Kidney (tissue), 14 donors: ENCODE measurements around the gene LILRB4. TPM values are rescaled to one million over a fixed set of nuclear protein-coding genes. Genes with fewer than 3 reads are reported as not detected.
"Not testable (repeated sequence)": the region's sequence is repeated elsewhere in the genome, so short reads cannot be mapped to it uniquely, and the experiment has no call there.

Source experiments
- DNase-seq, 5 donors: peaks; one replicate each; pipeline ENCODE4 v3.0.0-alpha.2; 2013 to 2020
- FAIRE-seq: peaks from 2 replicates; lab custom pipeline; 2012; peaks lifted over from hg19 to GRCh38; lab: Jason Lieb, UNC
- H3K27ac ChIP-seq, 2 donors: one replicate each; pipeline ENCODE4 v1.7.0; 2013; ENCODE audit warnings: low read depth in 2 of 2, low read length in 2 of 2, inconsistent platforms in 1 of 2
- H3K27me3 ChIP-seq: one replicate; pipeline ENCODE4 v1.7.1; 2013; ENCODE audit warnings: low read length, inconsistent platforms; ENCODE audit not compliant: control insufficient read depth, insufficient read depth
- H3K36me3 ChIP-seq, 3 donors: one replicate each; pipeline versions ENCODE4 v1.7.0 to v1.7.1; 2013; ENCODE audit warnings: low read length in 3 of 3, control low read depth in 1 of 3, inconsistent platforms in 1 of 3; ENCODE audit not compliant: insufficient read depth in 3 of 3, control insufficient read depth in 2 of 3
- H3K4me1 ChIP-seq, 3 donors: one replicate each; pipeline versions ENCODE4 v1.7.0 to v1.7.1; 2013; ENCODE audit warnings: low read length in 3 of 3, inconsistent platforms in 1 of 3, low read depth in 1 of 3; ENCODE audit not compliant: control insufficient read depth in 2 of 3, insufficient read depth in 2 of 3
- H3K4me3 ChIP-seq, 3 donors: one replicate each; pipeline versions ENCODE4 v1.7.0 to v1.8.1; 2013; ENCODE audit warnings: low read length in 3 of 3, control low read depth in 1 of 3, inconsistent platforms in 1 of 3
- H3K9ac ChIP-seq, 3 donors: one replicate each; pipeline versions ENCODE4 v1.7.0 to v1.7.1; 2013; ENCODE audit warnings: low read length in 3 of 3, control low read depth in 1 of 3, inconsistent platforms in 1 of 3
- H3K9me3 ChIP-seq, 3 donors: one replicate each; pipeline versions ENCODE4 v1.7.0 to v1.7.1; 2013; ENCODE audit warnings: low read length in 3 of 3, control low read depth in 1 of 3, inconsistent platforms in 1 of 3; ENCODE audit not compliant: control insufficient read depth in 2 of 3, insufficient read depth in 1 of 3
- CTCF ChIP-seq: IDR thresholded peaks from 3 replicates; pipeline ENCODE4 v1.5.1; 2012; ENCODE audit warnings: mild to moderate bottlenecking, moderate library complexity, borderline replicate concordance; ENCODE audit not compliant: insufficient read depth; ENCODE audit errors: extremely low read depth
- intact Hi-C: fragments of 100-400 bp; cut with DNase I; formaldehyde crosslinking; loops from one replicate; pipeline ENCODE4 v1.11.1; 2022
- polyA plus RNA-seq: library from polyadenylated mRNA; stranded (reverse); fragments of 350-450 nt; fragmentation: Illumina TruSeq; extraction: RNeasy Lipid Tissue Mini Kit (QIAGEN cat#74804); gene quantifications from one replicate; pipeline ENCODE4 v1.2.3, GENCODE V29; 2014; ENCODE audit warnings: low read depth, low replicate concordance; ENCODE audit not compliant: insufficient read depth
- total RNA-seq: library from RNA; stranded (reverse); fragmentation: NEBNext Ultra II Directional; extraction: Animal tissue kit (Norgen Biotek cat#: 25700); gene quantifications from one replicate; pipeline ENCODE4 v1.2.1, GENCODE V29; 2021
- donor health status: control.
- donor health status: control.
- donor health status: control.
- donor health status: control.
- donor health status: control.
- donor health status: DM: yes; HTN: yes; CAD: no.
- donor health status: Normal renal cell carcinoma (clear cell type).

The LILRB4 gene
- total and polyA plus RNA-seq, 2 donors from 2014 or later = 1.8 to 9.9 TPM

- no peak overlapping the region for H3K27ac ChIP-seq
- no peaks in the 10 kb centered on the region for H3K36me3 ChIP-seq
- no peak overlapping the region for H3K4me3 ChIP-seq
- TF ChIP-seq CTCF = no peak
- FAIRE-seq = no peak
- intact Hi-C loops = no loop called here
- H3K4me1 ChIP-seq = no peaks in the 10 kb centered on the region
- no peak overlapping the region for H3K9ac ChIP-seq
- DNase-seq = no peak
- H3K9me3 ChIP-seq = no peaks in the 10 kb centered on the region
- H3K27me3 ChIP-seq = no peaks in the 10 kb centered on the region
Measured at GRCh38 chr19:54696766-54697165, 34.0 kb downstream of the LILRB4 start.

- H3K4me1 ChIP-seq, H3K9me3 ChIP-seq, DNase-seq, H3K9ac ChIP-seq, FAIRE-seq, H3K4me3 ChIP-seq, H3K27me3 ChIP-seq, intact Hi-C loops, H3K27ac ChIP-seq, H3K36me3 ChIP-seq: not testable (repeated sequence)
Measured at GRCh38 chr19:54697716-54698115, 34.9 kb downstream of the LILRB4 start.

GRCh38 chr19:54704928-54705327, 42.1 kb downstream of the LILRB4 start:
- Histone ChIP-seq H3K27ac (no peak overlapping the region), H3K36me3 (no peaks in the 10 kb centered on the region), H3K4me3 (no peak overlapping the region), H3K4me1 (no peaks in the 10 kb centered on the region), H3K9me3 (no peaks in the 10 kb centered on the region), H3K27me3 (no peaks in the 10 kb centered on the region), H3K9ac (no peak overlapping the region)
- TF ChIP-seq CTCF = no peak
- intact Hi-C loops = no loop called here
- FAIRE-seq (no peak), DNase-seq (no peak)

- no peak for TF ChIP-seq CTCF
- no peaks in the 10 kb centered on the region for H3K27me3 ChIP-seq
- H3K36me3 ChIP-seq = no peaks in the 10 kb centered on the region
- H3K4me1 ChIP-seq = no peaks in the 10 kb centered on the region
- H3K9ac ChIP-seq = no peak overlapping the region
- FAIRE-seq = no peak
- intact Hi-C loops = no loop called here
- no peaks in the 10 kb centered on the region for H3K9me3 ChIP-seq
- H3K4me3 ChIP-seq = no peak overlapping the region
- H3K27ac ChIP-seq = no peak overlapping the region
- DNase-seq = no peak
Measured at GRCh38 chr19:54707962-54708361, 45.2 kb downstream of the LILRB4 start.
